ENCODE measurements around the gene CCDC39.

CCDC39 gene

DNA sequence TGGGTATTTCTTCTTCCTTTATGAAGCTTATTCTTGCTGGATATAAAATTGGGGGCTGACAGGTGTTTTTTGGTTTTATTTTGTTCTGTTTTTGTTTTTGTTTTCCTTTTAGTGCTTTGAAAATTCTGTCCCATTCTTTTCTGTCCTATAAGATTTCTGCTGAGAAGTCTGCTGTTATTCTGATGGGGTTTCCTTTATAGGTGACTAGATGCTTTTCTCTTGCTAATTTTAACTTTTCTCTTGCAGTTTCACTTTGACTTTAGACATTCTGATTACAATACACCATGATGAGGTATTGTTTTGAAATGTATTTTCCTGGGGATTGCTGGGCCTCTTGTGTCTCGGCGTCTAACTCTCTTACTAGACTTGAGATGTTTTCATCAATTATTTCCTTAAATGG is 54.6 kb downstream of the CCDC39 start:
- TF ChIP-seq, protein P1, sequence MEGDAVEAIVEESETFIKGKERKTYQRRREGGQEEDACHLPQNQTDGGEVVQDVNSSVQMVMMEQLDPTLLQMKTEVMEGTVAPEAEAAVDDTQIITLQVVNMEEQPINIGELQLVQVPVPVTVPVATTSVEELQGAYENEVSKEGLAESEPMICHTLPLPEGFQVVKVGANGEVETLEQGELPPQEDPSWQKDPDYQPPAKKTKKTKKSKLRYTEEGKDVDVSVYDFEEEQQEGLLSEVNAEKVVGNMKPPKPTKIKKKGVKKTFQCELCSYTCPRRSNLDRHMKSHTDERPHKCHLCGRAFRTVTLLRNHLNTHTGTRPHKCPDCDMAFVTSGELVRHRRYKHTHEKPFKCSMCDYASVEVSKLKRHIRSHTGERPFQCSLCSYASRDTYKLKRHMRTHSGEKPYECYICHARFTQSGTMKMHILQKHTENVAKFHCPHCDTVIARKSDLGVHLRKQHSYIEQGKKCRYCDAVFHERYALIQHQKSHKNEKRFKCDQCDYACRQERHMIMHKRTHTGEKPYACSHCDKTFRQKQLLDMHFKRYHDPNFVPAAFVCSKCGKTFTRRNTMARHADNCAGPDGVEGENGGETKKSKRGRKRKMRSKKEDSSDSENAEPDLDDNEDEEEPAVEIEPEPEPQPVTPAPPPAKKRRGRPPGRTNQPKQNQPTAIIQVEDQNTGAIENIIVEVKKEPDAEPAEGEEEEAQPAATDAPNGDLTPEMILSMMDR (IDR thresholded peaks at IDR 0.05): no peak

DNA sequence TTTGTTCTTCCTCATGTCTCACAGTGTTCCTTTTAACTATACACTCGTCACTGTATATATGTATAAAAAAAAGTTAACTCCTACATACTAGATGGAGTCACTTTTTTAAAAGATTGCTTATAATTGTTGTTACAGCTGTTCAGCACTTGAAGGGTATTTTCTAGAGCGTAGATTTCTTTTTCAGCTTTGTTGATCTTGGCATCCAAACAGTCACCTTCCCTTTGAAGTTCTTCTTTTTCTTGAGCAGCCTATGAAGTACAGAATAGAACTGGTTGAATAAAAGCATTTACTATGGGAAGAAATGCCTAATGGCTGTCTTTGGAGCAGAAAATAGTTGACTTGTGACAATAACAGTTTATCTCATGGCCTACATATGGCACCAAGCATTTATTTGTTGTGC is 59.6 kb downstream of the CCDC39 start:
- TF ChIP-seq, protein P1 (IDR thresholded peaks at IDR 0.05): no peak

DNA sequence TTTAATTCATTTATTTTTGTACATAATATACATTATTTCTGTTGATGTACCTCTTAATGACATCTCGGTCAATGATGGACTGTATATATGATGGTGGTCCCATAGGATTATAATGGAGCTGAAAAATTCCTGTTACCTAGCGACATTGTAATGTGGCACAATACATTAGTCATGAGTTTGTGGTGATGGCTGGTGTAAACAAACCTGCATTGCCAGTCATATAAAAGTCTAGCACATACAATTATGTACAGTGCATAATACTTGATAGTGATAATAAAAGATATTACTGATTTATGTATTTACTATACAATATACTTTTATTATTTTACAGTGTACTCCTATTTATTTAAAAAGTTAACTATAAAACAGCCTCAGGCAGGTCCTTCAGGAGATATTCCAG is 62.2 kb downstream of the CCDC39 start:
- TF ChIP-seq, protein P1 (IDR thresholded peaks at IDR 0.05): no peak; the same call in 1 of the 2 replicates

DNA sequence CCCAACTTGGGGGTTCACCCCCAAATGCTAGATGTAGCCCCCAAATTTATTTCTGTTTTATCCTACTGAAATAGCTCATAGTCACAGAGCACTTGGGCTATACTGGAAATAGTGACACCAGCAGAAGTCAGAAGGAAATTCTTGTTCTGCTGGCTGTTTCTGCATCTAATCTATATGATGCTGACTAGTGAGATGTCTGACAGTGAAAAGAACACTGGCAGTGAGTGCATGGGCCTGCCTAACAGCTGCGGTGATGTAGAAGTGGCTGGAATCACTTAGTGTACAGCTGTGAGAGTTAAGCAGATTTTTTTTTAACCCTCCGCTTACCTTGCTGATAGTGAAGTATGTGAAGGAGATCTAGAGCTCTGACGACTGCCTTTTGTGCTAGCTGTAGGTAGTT is 63.3 kb downstream of the CCDC39 start:
- TF ChIP-seq, protein P1 (IDR thresholded peaks at IDR 0.05): no peak

DNA sequence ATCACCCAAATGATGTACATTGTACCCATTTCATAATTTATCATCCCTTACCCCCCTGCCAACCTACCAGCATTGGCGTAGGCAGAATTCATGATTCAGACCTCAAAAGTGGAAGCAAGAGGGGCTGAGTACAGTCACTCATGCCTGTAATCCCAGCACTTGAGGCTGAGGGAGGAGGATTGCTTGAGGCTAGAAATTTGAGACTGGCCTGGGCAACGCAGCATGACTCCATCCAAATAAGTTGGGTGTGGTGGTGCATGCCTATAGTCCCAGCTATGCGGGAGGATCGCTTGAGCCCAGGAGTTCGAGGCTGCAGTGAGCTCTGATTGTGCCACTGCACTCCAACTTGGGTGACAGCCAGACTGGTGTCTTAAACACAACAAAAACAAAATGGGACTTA is 66.9 kb downstream of the CCDC39 start:
- TF ChIP-seq, protein P1 (IDR thresholded peaks at IDR 0.05): no peak

DNA sequence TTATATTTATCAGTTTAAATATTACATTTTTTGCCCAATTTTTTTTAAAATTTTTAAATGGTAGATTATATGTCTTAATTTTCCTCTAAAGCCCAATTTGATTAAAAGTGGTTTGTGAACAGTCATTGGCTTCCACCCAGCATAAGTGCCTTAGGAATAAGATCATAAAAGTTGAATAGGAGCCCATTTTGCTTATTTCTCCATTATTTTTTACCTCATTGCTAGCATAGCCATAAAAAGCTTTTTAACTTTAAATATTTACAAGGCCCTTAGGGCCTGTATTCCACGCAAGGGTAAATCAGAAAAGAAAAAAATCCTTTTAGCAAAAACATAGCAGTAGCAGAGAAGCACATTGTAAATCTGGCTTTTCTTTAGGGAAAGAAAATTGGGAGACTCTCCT is 68.3 kb downstream of the CCDC39 start:
- TF ChIP-seq, protein P1 (IDR thresholded peaks at IDR 0.05): no peak

DNA sequence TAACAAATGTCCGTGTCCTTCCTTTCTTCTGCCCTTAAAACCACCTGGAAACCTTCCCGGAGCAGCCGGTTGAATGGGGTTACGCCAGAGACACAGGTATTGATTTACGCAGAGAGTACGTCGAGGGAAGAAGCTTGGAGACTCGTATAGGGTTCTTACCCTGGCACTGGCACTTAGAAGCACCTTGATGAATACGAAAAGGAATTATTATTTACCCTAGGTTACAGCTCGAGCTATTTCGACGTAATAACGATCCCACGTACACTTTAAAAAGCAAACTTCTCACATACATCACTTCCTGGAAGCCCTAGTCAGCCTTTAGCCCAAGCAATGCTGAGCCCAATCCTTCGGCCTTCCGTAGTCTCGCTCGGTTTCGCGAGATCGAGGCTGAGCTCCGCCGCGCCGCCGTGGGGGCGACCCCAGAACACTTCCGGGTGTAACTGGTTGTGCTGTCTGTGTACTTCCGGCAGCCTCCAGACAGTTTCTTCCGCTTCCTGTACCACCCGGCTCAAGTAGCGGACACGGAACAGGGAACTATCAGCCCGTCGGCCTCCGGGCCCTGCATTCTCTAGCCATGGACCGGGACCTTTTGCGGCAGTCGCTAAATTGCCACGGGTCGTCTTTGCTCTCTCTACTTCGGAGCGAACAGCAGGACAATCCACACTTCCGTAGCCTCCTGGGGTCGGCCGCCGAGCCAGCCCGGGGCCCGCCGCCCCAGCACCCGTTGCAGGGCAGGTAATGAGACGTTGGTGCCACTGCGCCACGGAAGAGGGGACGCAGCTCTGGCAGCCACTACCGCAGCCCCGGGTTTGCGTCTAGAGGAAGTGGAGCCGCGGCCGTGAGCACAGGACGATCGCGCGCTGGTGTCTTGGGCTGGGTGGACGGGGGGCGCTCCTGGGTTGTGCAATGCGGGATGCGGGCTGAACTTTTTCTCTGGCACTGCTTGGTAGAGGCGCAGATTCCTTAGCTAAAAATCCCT is 77.3 kb downstream of the CCDC39 start, which contains the start of gene TTC14:
Gene TTC14, plus strand, starts transcription at position 476 of the 979 bp plus-strand sequence. Its CDS starts 99 bp downstream, at position 575.
- TF ChIP-seq, protein P1 (IDR thresholded peaks at IDR 0.05): no peak
